ENCODE results near the gene TAF4. TPM values are rescaled to one million over a fixed set of nuclear protein-coding genes. Genes with fewer than 3 reads are reported as not detected.

TAF4 gene
- total RNA-seq, 1 donor from 2014 or later: 20.0 TPM

- no peak overlapping the region for H3K27ac Mint-ChIP-seq (ENCODE audit: unreplicated experiment)
- DNase-seq: no peak
- H3K36me3 Mint-ChIP-seq (ENCODE audit: unreplicated experiment): no peaks in the 10 kb centered on the region
- no peak overlapping the region for H3K4me3 Mint-ChIP-seq (ENCODE audit: unreplicated experiment)
- peaks cover 4% of the 10 kb centered on the region for H3K27me3 Mint-ChIP-seq (ENCODE audit: unreplicated experiment)
- H3K9me3 Mint-ChIP-seq (ENCODE audit: unreplicated experiment): peaks cover 9% of the 10 kb centered on the region
- TF ChIP-seq CTCF (IDR thresholded peaks at IDR 0.05; ENCODE audit: partially characterized antibody, unreplicated experiment): no peak
- peaks cover 55% of the 10 kb centered on the region for H3K4me1 Mint-ChIP-seq (ENCODE audit: low read depth, unreplicated experiment)
These were observed 41.7 kb downstream of the TAF4 start for GRCh38 chr20:62023935-62024334.

- Mint-ChIP-seq H3K36me3 (ENCODE audit: unreplicated experiment) (no peaks in the 10 kb centered on the region), H3K27me3 (ENCODE audit: unreplicated experiment) (peaks cover 6% of the 10 kb centered on the region), H3K27ac (ENCODE audit: unreplicated experiment) (peak overlapping the region; percentile 86), H3K9me3 (ENCODE audit: unreplicated experiment) (peaks cover 9% of the 10 kb centered on the region), H3K4me1 (ENCODE audit: low read depth, unreplicated experiment) (peaks cover 61% of the 10 kb centered on the region), H3K4me3 (ENCODE audit: unreplicated experiment) (peak overlapping the region; percentile 77)
- TF ChIP-seq CTCF (IDR thresholded peaks at IDR 0.05; ENCODE audit: partially characterized antibody, unreplicated experiment): no peak
- DNase-seq: no peak
These were observed 43.0 kb downstream of the TAF4 start for GRCh38 chr20:62022575-62023139.

GRCh38 chr20:62021793-62022385 lies 43.8 kb downstream of the TAF4 start:
- Mint-ChIP-seq H3K9me3 (ENCODE audit: unreplicated experiment) (peaks cover 6% of the 10 kb centered on the region), H3K4me1 (ENCODE audit: low read depth, unreplicated experiment) (peaks cover 56% of the 10 kb centered on the region), H3K27me3 (ENCODE audit: unreplicated experiment) (peaks cover 6% of the 10 kb centered on the region), H3K36me3 (ENCODE audit: unreplicated experiment) (no peaks in the 10 kb centered on the region), H3K27ac (ENCODE audit: unreplicated experiment) (peak overlapping the region; percentile 86), H3K4me3 (ENCODE audit: unreplicated experiment) (peak overlapping the region; percentile 77)
- TF ChIP-seq CTCF (IDR thresholded peaks at IDR 0.05; ENCODE audit: partially characterized antibody, unreplicated experiment): no peak
- no peak for DNase-seq

GRCh38 chr20:62020935-62021701 lies 44.6 kb downstream of the TAF4 start:
- peak; percentile 56 for DNase-seq
- peaks cover 49% of the 10 kb centered on the region for H3K4me1 Mint-ChIP-seq (ENCODE audit: low read depth, unreplicated experiment)
- peak overlapping the region; percentile 53 for H3K4me3 Mint-ChIP-seq (ENCODE audit: unreplicated experiment)
- TF ChIP-seq CTCF (IDR thresholded peaks at IDR 0.05; ENCODE audit: partially characterized antibody, unreplicated experiment): no peak
- peaks cover 6% of the 10 kb centered on the region for H3K27me3 Mint-ChIP-seq (ENCODE audit: unreplicated experiment)
- H3K27ac Mint-ChIP-seq (ENCODE audit: unreplicated experiment): peak overlapping the region; percentile 56
- H3K9me3 Mint-ChIP-seq (ENCODE audit: unreplicated experiment): peaks cover 8% of the 10 kb centered on the region
- no peaks in the 10 kb centered on the region for H3K36me3 Mint-ChIP-seq (ENCODE audit: unreplicated experiment)
